ENCODE data around the gene FAM151A. TPM values are rescaled to one million over a fixed set of nuclear protein-coding genes. Genes with fewer than 3 reads are reported as not detected.

Gene FAM151A
- total and polyA plus RNA-seq, 9 donors: 0.06 TPM; not detected in 8

GRCh38 chr1:54594463-54594862, 28.9 kb downstream of the FAM151A start:
- Histone ChIP-seq H3K27me3 (no peaks in the 10 kb centered on the region), H3K9me3 (no peaks in the 10 kb centered on the region), H3K27ac (no peak overlapping the region), H3K36me3 (no peaks in the 10 kb centered on the region), H3K4me3 (no peak overlapping the region), H3K4me1 (ENCODE audit: insufficient read depth) (no peaks in the 10 kb centered on the region)
- no peak for TF ChIP-seq CTCF (IDR thresholded peaks at IDR 0.05)
- no peak for TF ChIP-seq POLR2A (IDR thresholded peaks at IDR 0.05)
- no peak for TF ChIP-seq EP300 (IDR thresholded peaks at IDR 0.05)
- intact Hi-C loops (cut with DNase I): no loop called here
- DNase-seq: no peak
- 93 to 97% (median 95%) methylated on average over 15 to 16 of the region's 16 CpGs for WGBS, 3 donors

- Histone ChIP-seq H3K27ac (no peak overlapping the region), H3K4me3 (no peak overlapping the region), H3K27me3 (no peaks in the 10 kb centered on the region), H3K4me1 (ENCODE audit: insufficient read depth) (no peaks in the 10 kb centered on the region), H3K36me3 (no peaks in the 10 kb centered on the region), H3K9me3 (no peaks in the 10 kb centered on the region)
- no peak for TF ChIP-seq CTCF (IDR thresholded peaks at IDR 0.05)
- no peak for TF ChIP-seq EP300 (IDR thresholded peaks at IDR 0.05)
- no peak for TF ChIP-seq POLR2A (IDR thresholded peaks at IDR 0.05)
- intact Hi-C loops (cut with DNase I): no loop called here
- DNase-seq: no peak
- WGBS, 3 donors: 90 to 97% (median 91%) methylated on average over 10 of the region's 10 CpGs
Observed at GRCh38 chr1:54593571-54594160, 29.7 kb downstream of the FAM151A start.

GRCh38 chr1:54591127-54591756, 32.1 kb downstream of the FAM151A start:
- Histone ChIP-seq H3K36me3 (no peaks in the 10 kb centered on the region), H3K4me1 (ENCODE audit: insufficient read depth) (no peaks in the 10 kb centered on the region), H3K27ac (no peak overlapping the region), H3K9me3 (no peaks in the 10 kb centered on the region), H3K27me3 (no peaks in the 10 kb centered on the region), H3K4me3 (no peak overlapping the region)
- TF ChIP-seq CTCF (IDR thresholded peaks at IDR 0.05): no peak
- no peak for TF ChIP-seq POLR2A (IDR thresholded peaks at IDR 0.05)
- TF ChIP-seq EP300 (IDR thresholded peaks at IDR 0.05): no peak
- 89 to 93% (median 92%) methylated on average over 5 of the region's 5 CpGs for WGBS, 3 donors
- intact Hi-C loops (cut with DNase I): no loop called here
- DNase-seq: no peak

- H3K4me1 ChIP-seq (ENCODE audit: insufficient read depth): no peaks in the 10 kb centered on the region
- intact Hi-C loops (cut with DNase I): no loop called here
- H3K9me3 ChIP-seq: no peaks in the 10 kb centered on the region
- DNase-seq: no peak
- H3K36me3 ChIP-seq: no peaks in the 10 kb centered on the region
- H3K27ac ChIP-seq: no peak overlapping the region
- no peaks in the 10 kb centered on the region for H3K27me3 ChIP-seq
- WGBS, 3 donors: 88 to 92% (median 89%) methylated on average over 2 of the region's 2 CpGs
- H3K4me3 ChIP-seq: no peak overlapping the region
- no peak for TF ChIP-seq CTCF (IDR thresholded peaks at IDR 0.05)
- no peak for TF ChIP-seq POLR2A (IDR thresholded peaks at IDR 0.05)
- TF ChIP-seq EP300 (IDR thresholded peaks at IDR 0.05): no peak
Observed at GRCh38 chr1:54588377-54588776, 34.9 kb downstream of the FAM151A start.
